Upper lobe of left lung (tissue), 4 donors: Measurements from ENCODE around the gene UBE3B.

Source experiments
- POLR2A ChIP-seq, 4 donors: fragments of 450-650 bp; IDR thresholded peaks; one replicate each; pipeline ENCODE4 v1.5.1; 2016 to 2017; ENCODE audit warnings: antibody characterized with exemption in 4 of 4, mild to moderate bottlenecking in 2 of 4
- POLR2AphosphoS5 ChIP-seq, 2 donors: sonication (generic); formaldehyde crosslinking; IDR thresholded peaks; one replicate each; pipeline ENCODE4 v1.5.1; 2017; ENCODE audit warnings: antibody characterized with exemption in 2 of 2

DNA sequence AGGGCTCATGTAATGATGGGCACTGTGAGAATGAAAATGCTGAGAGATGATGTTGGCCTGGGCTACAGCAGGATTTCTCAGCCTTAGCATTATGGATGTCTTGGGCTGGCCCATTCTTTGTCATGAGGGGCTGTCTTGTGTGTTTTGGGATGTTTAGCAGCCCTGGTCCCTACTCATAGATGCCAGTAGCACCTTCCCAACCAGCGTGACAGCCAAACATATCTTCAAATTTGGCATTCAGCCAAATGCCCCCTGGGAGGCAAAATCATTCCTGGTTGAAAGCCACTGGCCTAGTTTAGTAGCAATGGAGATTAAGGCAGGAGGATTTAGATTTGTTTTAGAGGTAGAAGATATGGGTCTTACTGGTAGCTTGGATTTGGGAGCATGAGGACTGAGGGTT, 26.6 kb downstream of the UBE3B start:
- TF ChIP-seq POLR2AphosphoS5 (IDR thresholded peaks at IDR 0.05) (no peak), POLR2A (IDR thresholded peaks at IDR 0.05) (no peak)
